ENCODE data around the gene C20orf204. TPM values are rescaled to one million over a fixed set of nuclear protein-coding genes. Genes with fewer than 3 reads are reported as not detected.

C20orf204 gene
- total and polyA plus RNA-seq, 2 of the 8 experiments (the other 6 are each of a cell fraction or from before 2014, with no cell fraction given): 0.39 to 0.52 TPM

GRCh38 chr20:64041781-64042053 is 5.7 kb downstream of the C20orf204 start:
- CTCF ChIA-PET (ENCODE audit: partially characterized antibody): interaction anchor here (0.8 to 7.3 kb wide), 8 partner anchors 8 to 107 kb away, joined by 3 to 73 read pairs (median 18); partner anchors contain the start of genes OPRL1, RGS19 and SOX18
- Histone ChIP-seq H3K36me3 (ENCODE audit: control insufficient read depth in 2 of 4, insufficient read depth in 4 of 4, low read length in 3 of 4) (no peaks in the 10 kb centered on the region; a peak in 1 of 8 replicates), H3K14ac (ENCODE audit: insufficient read length) (no peak overlapping the region), H3K79me1 (ENCODE audit: low read depth, low read length) (no peaks in the 10 kb centered on the region), H3K4me1 (replicated peaks in 1 of 4; ENCODE audit: control insufficient read depth in 3 of 4, insufficient read depth in 4 of 4, low read length in 3 of 4) (peaks cover 0 to 25% (median 9%) of the 10 kb centered on the region in 4 experiments; a peak in 6 of 7 replicates), H2BK5ac (ENCODE audit: low read depth, low read length) (no peak overlapping the region), H3K27me3 (replicated peaks in 1 of 4; ENCODE audit: control insufficient read depth in 3 of 4, extremely low read depth in 1 of 4, insufficient read depth in 3 of 4, low read length in 3 of 4) (peaks cover 23 to 81% (median 67%) of the 10 kb centered on the region in 4 experiments), H3K4me3 (ENCODE audit: extremely low read depth in 1 of 4, insufficient read depth in 2 of 4, low read depth in 3 of 4, low read length in 4 of 4) (peak overlapping the region in 1 of 4 experiments; percentile 66; a peak in 2 of 8 replicates), H4K20me1 (replicated peaks in 1 of 2; ENCODE audit: control insufficient read depth in 1 of 2, insufficient read depth in 2 of 2, low read length in 2 of 2) (no peaks in the 10 kb centered on the region), H4K91ac (replicated peaks; ENCODE audit: insufficient read length, low read length) (no peak overlapping the region), H2BK12ac (ENCODE audit: low read depth, low read length) (peak overlapping the region; percentile 68; the same call in 1 of the 2 replicates), H2AK5ac (ENCODE audit: low read depth, low read length) (no peak overlapping the region), H3K79me2 (ENCODE audit: control insufficient read depth in 1 of 2, insufficient read depth in 2 of 2, low read length in 2 of 2) (no peaks in the 10 kb centered on the region), H2BK15ac (ENCODE audit: low read length) (peak overlapping the region; percentile 16; the same call in 1 of the 2 replicates), H2BK120ac (replicated peaks; ENCODE audit: low read depth, low read length) (no peak overlapping the region), H3K27ac (ENCODE audit: low read depth, low read length) (no peak overlapping the region), H3K56ac (replicated peaks; ENCODE audit: insufficient read length, low read depth, low read length) (no peak overlapping the region), H3K18ac (ENCODE audit: extremely low read depth, low read length) (no peak overlapping the region), H3K4me2 (ENCODE audit: insufficient read depth in 1 of 2, low read depth in 2 of 2, low read length in 2 of 2) (peak overlapping the region; percentile 63 to 74; a peak in 3 of 4 replicates), H3K4ac (replicated peaks; ENCODE audit: insufficient read length, low read depth, low read length) (no peak overlapping the region), H3K23ac (ENCODE audit: insufficient read length) (no peak overlapping the region), H3K9me3 (ENCODE audit: insufficient read depth in 2 of 2, low read depth in 1 of 2, low read length in 1 of 2) (no peaks in the 10 kb centered on the region), H4K8ac (ENCODE audit: extremely low read depth, insufficient read depth, low read length) (0 out of 2 replicates have a peak overlapping the region, but pooled peaks have one; percentile 29), H3K9ac (replicated peaks in 1 of 4; ENCODE audit: extremely low read depth in 1 of 4, low read depth in 3 of 4, low read length in 3 of 4) (no peak overlapping the region), H2BK20ac (ENCODE audit: low read length) (no peak overlapping the region; the same call in 1 of the 2 replicates), H4K5ac (ENCODE audit: insufficient read length, low read depth, low read length) (no peak overlapping the region), H3K23me2 (ENCODE audit: low read depth, low read length) (peaks cover 3% of the 10 kb centered on the region; the same call in 1 of the 2 replicates), H2AFZ (ENCODE audit: low read length) (no peak overlapping the region)
- DNase-seq (ENCODE audit: low read depth in 1 of 2, low spot score in 2 of 2): no peak
- POLR2A ChIA-PET (ENCODE audit: partially characterized antibody): interaction anchor here (0.8 to 1.0 kb wide), 2 partner anchors 13 to 185 kb away, joined by 3 read pairs; no protein-coding TSS in a partner anchor
- WGBS, 2 experiments (ENCODE audit: extremely low coverage in 1 of 2, insufficient coverage in 1 of 2, insufficient read length in 1 of 2, insufficient replicate concordance in 2 of 2, low coverage in 1 of 2, low lambda C conversion rate in 2 of 2, missing lambda C conversion rate in 1 of 2): 69% methylated on average over 5 of the region's 11 CpGs; no CpG with 5 or more reads in 1 of the 2 experiments
- FAIRE-seq: no peak
- TF ChIP-seq HDAC2 (IDR thresholded peaks at IDR 0.05; ENCODE audit: borderline replicate concordance in 1 of 2, low read depth in 2 of 2, low read length in 2 of 2) (no peak), CREB1 (IDR thresholded peaks at IDR 0.05) (no peak), CHD2 (IDR thresholded peaks at IDR 0.05; ENCODE audit: low read length) (no peak), E2F6 (IDR thresholded peaks at IDR 0.05) (no peak), NANOG (IDR thresholded peaks at IDR 0.05; ENCODE audit: insufficient read depth, low read depth, low read length, poor library complexity, severe bottlenecking) (no peak), SP1 (IDR thresholded peaks at IDR 0.05; ENCODE audit: low read depth, low read length) (no peak), KDM5A (IDR thresholded peaks at IDR 0.05; ENCODE audit: low read length) (no peak), POLR2A (IDR thresholded peaks at IDR 0.05; ENCODE audit: control extremely low read depth in 1 of 2, low read depth in 2 of 2, low read length in 2 of 2) (no peak), PHF8 (conservative IDR thresholded peaks at IDR 0.05; ENCODE audit: low read depth, low read length) (no peak), CTCF (IDR thresholded peaks at IDR 0.05; ENCODE audit: control extremely low read depth in 1 of 3, insufficient read depth in 1 of 3, low read depth in 1 of 3, low read length in 3 of 3) (no peak)
